ENCODE data around the gene SMYD3.

- TF ChIP-seq ARID2 (IDR thresholded peaks at IDR 0.05) (no peak), MCM7 (IDR thresholded peaks at IDR 0.05) (no peak), ZNF561 (CRISPR knock-in tag; conservative IDR thresholded peaks at IDR 0.05) (no peak), TCF7L2 (IDR thresholded peaks at IDR 0.05; ENCODE audit: low read depth, low read length) (no peak), STAT6 (CRISPR knock-in tag; IDR thresholded peaks at IDR 0.05) (no peak), SREBF2 (CRISPR knock-in tag; IDR thresholded peaks at IDR 0.05) (no peak), BRCA1 (IDR thresholded peaks at IDR 0.05) (no peak), BRCA1 (CRISPR knock-in tag; IDR thresholded peaks at IDR 0.05) (no peak), BCLAF1 (IDR thresholded peaks at IDR 0.05; ENCODE audit: borderline replicate concordance in 1 of 2, control insufficient read depth in 1 of 2, low read depth in 2 of 2, low read length in 1 of 2) (no peak), USF2 (CRISPR knock-in tag; IDR thresholded peaks at IDR 0.05) (no peak), POLR2AphosphoS5 (IDR thresholded peaks at IDR 0.05; ENCODE audit: control insufficient read depth, insufficient read depth, low read depth, low read length) (no peak), TOE1 (IDR thresholded peaks at IDR 0.05; ENCODE audit: borderline replicate concordance) (no peak), TOE1 (CRISPR knock-in tag; IDR thresholded peaks at IDR 0.05; ENCODE audit: borderline replicate concordance, low read depth) (no peak), ADNP (tag; IDR thresholded peaks at IDR 0.05) (no peak), CTCF (IDR thresholded peaks at IDR 0.05 in 2 of 3, conservative IDR thresholded peaks at IDR 0.05 in 1 of 3; ENCODE audit: insufficient read depth in 2 of 3, low read depth in 1 of 3, low read length in 3 of 3) (no peak)
Observed at GRCh38 chr1:246278371-246278770, 228.7 kb downstream of the SMYD3 start.

All from K562 (cell line).